Naive thymus-derived CD4-positive, alpha-beta T cell (primary cell): ENCODE measurements around the gene CCDC47. TPM values are rescaled to one million over a fixed set of nuclear protein-coding genes. Genes with fewer than 3 reads are reported as not detected.

Experiments used
- ATAC-seq: fragments of 150-1000 bp; cut with Tn5 transposase; 2 replicates; pipeline ENCODE4 v1.10.0; 2021; ENCODE audit warnings: mild to moderate bottlenecking, moderate library complexity
- CTCF ChIA-PET: fragments of 350-600 bp; sonication (Branson Sonifier 250); formaldehyde crosslinking; loops from one replicate; lab custom pipeline; 2021; ENCODE audit warnings: antibody characterized with exemption; lab: Charles Lee
- POLR2A ChIA-PET: fragments of 350-600 bp; sonication (Branson Sonifier 250); formaldehyde crosslinking; loops from one replicate; lab custom pipeline; 2021; ENCODE audit warnings: antibody characterized with exemption, inconsistent platforms; lab: Charles Lee
- DNase-seq, 9 donors: peaks; one replicate each; pipeline versions ENCODE4 v3.0.0 to v3.0.0-alpha.2; 2020 to 2022; ENCODE audit warnings: mixed read lengths in 1 of 9
- H3K27ac ChIP-seq: one replicate; pipeline ENCODE4 v1.7.0; 2013; ENCODE audit warnings: mild to moderate bottlenecking, low read depth, low read length, moderate library complexity
- H3K27me3 ChIP-seq, 2 donors: one replicate each; pipeline ENCODE4 v1.7.0; 2013; ENCODE audit warnings: low read length in 2 of 2, mild to moderate bottlenecking in 2 of 2, moderate library complexity in 2 of 2; ENCODE audit not compliant: control insufficient read depth in 2 of 2, insufficient read depth in 2 of 2
- H3K36me3 ChIP-seq, 3 experiments: 1 replicate in 2 of 3; 2 replicates in 1 of 3; pipeline ENCODE4 v1.7.0; 2013; ENCODE audit warnings: low read length in 3 of 3, mild to moderate bottlenecking in 3 of 3, moderate library complexity in 1 of 3; ENCODE audit not compliant: insufficient read depth in 3 of 3, control insufficient read depth in 2 of 3
- H3K4me1 ChIP-seq, 2 donors: one replicate each; pipeline ENCODE4 v1.7.0; 2013; ENCODE audit warnings: low read length in 2 of 2, mild to moderate bottlenecking in 2 of 2, moderate library complexity in 1 of 2; ENCODE audit not compliant: control insufficient read depth in 2 of 2, insufficient read depth in 2 of 2
- H3K4me3 ChIP-seq: 2 replicates; pipeline ENCODE4 v1.7.0; 2013; ENCODE audit warnings: mild to moderate bottlenecking, low read length
- H3K9me3 ChIP-seq, 3 experiments: 1 replicate in 2 of 3; 2 replicates in 1 of 3; pipeline ENCODE4 v1.7.0; 2013; ENCODE audit warnings: low read length in 3 of 3; ENCODE audit not compliant: control insufficient read depth in 2 of 3
- H3K27ac Mint-ChIP-seq, 9 donors: one replicate each; pipeline ENCODE4 v1.8.0; 2020 to 2022; ENCODE audit warnings: mixed read lengths in 9 of 9, mild to moderate bottlenecking in 8 of 9, moderate library complexity in 5 of 9, inconsistent platforms in 2 of 9
- H3K27me3 Mint-ChIP-seq, 5 donors: one replicate each; pipeline ENCODE4 v1.8.0; 2021 to 2022; ENCODE audit warnings: mixed read lengths in 5 of 5, mild to moderate bottlenecking in 1 of 5
- H3K36me3 Mint-ChIP-seq, 5 donors: one replicate each; pipeline ENCODE4 v1.8.0; 2020 to 2022; ENCODE audit warnings: mixed read lengths in 5 of 5, mild to moderate bottlenecking in 3 of 5, inconsistent platforms in 1 of 5
- H3K4me1 Mint-ChIP-seq, 7 donors: one replicate each; pipeline ENCODE4 v1.8.0; 2020 to 2022; ENCODE audit warnings: mixed read lengths in 7 of 7, mild to moderate bottlenecking in 3 of 7, inconsistent platforms in 1 of 7
- H3K4me3 Mint-ChIP-seq, 10 donors: one replicate each; pipeline ENCODE4 v1.8.0; 2020 to 2022; ENCODE audit warnings: mild to moderate bottlenecking in 10 of 10, mixed read lengths in 10 of 10, moderate library complexity in 6 of 10, inconsistent platforms in 2 of 10
- H3K9me3 Mint-ChIP-seq, 11 donors: one replicate each; pipeline ENCODE4 v1.8.0; 2020 to 2022; ENCODE audit warnings: mixed read lengths in 11 of 11, mild to moderate bottlenecking in 4 of 11, inconsistent platforms in 1 of 11, moderate library complexity in 1 of 11
- intact Hi-C, 2 donors: fragments of 100-400 bp; cut with micrococcal nuclease; formaldehyde crosslinking; loops; one replicate each; pipeline ENCODE4 v1.15.1; 2023
- polyA plus RNA-seq, 2 donors: library from polyadenylated mRNA; unstranded; fragments of 300-500 nt; fragmentation: Illumina TruSeq; gene quantifications; one replicate each; pipeline ENCODE4 v1.2.3, GENCODE V29; 2021
- total RNA-seq, 6 experiments: library from RNA in 5 of 6; stranded (reverse) in 5 of 6; gene quantifications; 1 replicate in 5 of 6; 2 replicates in 1 of 6; pipeline ENCODE4 v1.2.3 and lab custom pipeline; 2021 to 2026

Gene CCDC47
- total and polyA plus RNA-seq, 7 experiments from 2014 or later: 31.8 to 62.9 (median 34.7) TPM

GRCh38 chr17:63753215-63753614 lies 20.2 kb downstream of the CCDC47 start:
- peak; percentile 71 for ATAC-seq
- ChIA-PET POLR2A (interaction anchor here (0.7 to 2.3 kb wide), 8 partner anchors 11 to 57 kb away, joined by 3 to 9 read pairs (median 6); partner anchors contain the start of genes CCDC47, DDX42 and STRADA), CTCF (no interaction called here)
- H3K36me3 ChIP-seq: peaks cover 9 to 49% (median 15%) of the 10 kb centered on the region in 3 experiments
- no peak overlapping the region for H3K4me3 ChIP-seq
- H3K27ac ChIP-seq: no peak overlapping the region
- DNase-seq: no peak
- Mint-ChIP-seq H3K27ac (peak overlapping the region in 6 of 9 donors; percentile 15 to 83 (median 70)), H3K9me3 (no peaks in the 10 kb centered on the region), H3K4me1 (peaks cover 8 to 20% (median 18%) of the 10 kb centered on the region in 7 donors), H3K36me3 (peaks cover 14 to 38% (median 20%) of the 10 kb centered on the region in 5 donors), H3K27me3 (no peaks in the 10 kb centered on the region), H3K4me3 (no peak overlapping the region)
- H3K9me3 ChIP-seq: no peaks in the 10 kb centered on the region
- no peaks in the 10 kb centered on the region for H3K27me3 ChIP-seq
- H3K4me1 ChIP-seq: peaks cover 0 to 5% of the 10 kb centered on the region in 2 donors
- intact Hi-C loops: no loop called here

DNA sequence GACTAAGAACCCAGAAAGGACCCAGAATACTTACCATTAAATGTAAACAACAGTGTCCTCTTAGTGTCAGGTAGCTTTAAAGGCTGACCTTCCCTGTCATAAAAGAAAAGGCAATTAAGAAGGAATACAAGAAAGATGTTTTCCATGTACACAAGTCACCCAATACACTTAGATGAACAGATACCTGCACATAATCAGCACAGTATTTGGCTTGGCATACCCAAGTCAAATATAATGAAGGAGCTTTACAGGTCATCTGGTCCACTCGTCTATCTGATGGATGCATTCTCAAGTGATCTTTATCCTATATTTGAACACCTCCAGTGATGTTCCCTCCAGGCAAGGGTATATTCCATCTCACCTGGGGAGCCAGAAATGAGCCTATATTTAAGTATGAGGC lies 20.7 kb downstream of the CCDC47 start:
- H3K4me3 ChIP-seq: no peak overlapping the region
- ATAC-seq (no peak), DNase-seq (no peak)
- intact Hi-C loops: loop anchor here (1.0 kb wide), 2 partner anchors 10 to 11 kb away; partner anchors contain the start of gene STRADA (in 1 of the 2)
- H3K4me1 Mint-ChIP-seq: peaks cover 8 to 20% (median 18%) of the 10 kb centered on the region in 7 donors
- peak overlapping the region in 6 of 9 donors; percentile 15 to 83 (median 70) for H3K27ac Mint-ChIP-seq
- no peaks in the 10 kb centered on the region for H3K9me3 ChIP-seq
- H3K27me3 Mint-ChIP-seq: no peaks in the 10 kb centered on the region
- H3K27me3 ChIP-seq: no peaks in the 10 kb centered on the region
- POLR2A ChIA-PET: interaction anchor here (0.6 to 2.3 kb wide), 12 partner anchors 10 to 58 kb away, joined by 3 to 9 read pairs (median 4); partner anchors contain the start of genes CCDC47, DDX42 and STRADA
- H3K9me3 Mint-ChIP-seq: no peaks in the 10 kb centered on the region
- H3K27ac ChIP-seq: no peak overlapping the region
- CTCF ChIA-PET: no interaction called here
- H3K4me1 ChIP-seq: peaks cover 0 to 5% of the 10 kb centered on the region in 2 donors
- H3K4me3 Mint-ChIP-seq: no peak overlapping the region
- peaks cover 9 to 44% (median 15%) of the 10 kb centered on the region in 3 experiments for H3K36me3 ChIP-seq
- H3K36me3 Mint-ChIP-seq: peaks cover 14 to 34% (median 20%) of the 10 kb centered on the region in 5 donors

DNA sequence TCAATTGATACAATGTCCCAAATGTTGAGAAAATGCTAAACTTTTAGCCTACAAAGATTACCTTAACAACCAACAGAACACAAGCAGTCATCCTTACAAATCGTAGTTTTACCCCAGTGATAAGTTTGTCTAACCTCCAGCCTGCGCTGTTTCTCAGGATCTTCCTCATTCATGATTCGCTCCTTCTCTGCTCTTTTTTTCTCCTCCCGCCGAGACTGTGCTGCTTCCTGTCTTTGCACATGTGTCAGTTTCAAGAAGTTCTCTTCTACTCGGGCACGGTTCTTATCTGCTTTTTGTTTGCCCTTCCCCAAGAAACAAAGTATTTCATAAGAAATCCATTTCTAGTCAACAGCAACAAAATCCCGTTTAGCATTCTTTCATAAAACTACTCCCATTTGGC lies 21.6 kb downstream of the CCDC47 start:
- Mint-ChIP-seq H3K4me3 (peak overlapping the region; percentile 9 to 77 (median 62)), H3K4me1 (peaks cover 8 to 21% (median 18%) of the 10 kb centered on the region in 7 donors), H3K9me3 (no peaks in the 10 kb centered on the region), H3K36me3 (peaks cover 14 to 38% (median 20%) of the 10 kb centered on the region in 5 donors), H3K27ac (peak overlapping the region; percentile 16 to 83 (median 76)), H3K27me3 (no peaks in the 10 kb centered on the region)
- Histone ChIP-seq H3K4me3 (no peak overlapping the region), H3K27ac (peak overlapping the region; percentile 67), H3K27me3 (no peaks in the 10 kb centered on the region), H3K9me3 (no peaks in the 10 kb centered on the region), H3K36me3 (peaks cover 9 to 42% (median 14%) of the 10 kb centered on the region in 3 experiments), H3K4me1 (peaks cover 0 to 5% of the 10 kb centered on the region in 2 donors)
- DNase-seq: peak in 7 of 9 donors; percentile 26 to 52 (median 43)
- ChIA-PET CTCF (no interaction called here), POLR2A (interaction anchor here (0.7 to 2.5 kb wide), 11 partner anchors 9 to 130 kb away, joined by 3 to 9 read pairs (median 6); partner anchors contain the start of genes CCDC47, DDX42 and STRADA)
- ATAC-seq: peak; percentile 83
- intact Hi-C loops: loop anchor here (1.0 kb wide), 2 partner anchors 10 to 11 kb away; partner anchors contain the start of gene STRADA (in 1 of the 2)

- ChIA-PET CTCF (interaction anchor here (0.8 to 1.4 kb wide), 6 partner anchors 31 to 89 kb away, joined by 3 to 11 read pairs (median 4); partner anchors contain the start of genes CCDC47 and DDX42), POLR2A (interaction anchor here (0.6 to 9.0 kb wide), 29 partner anchors 10 to 149 kb away, joined by 3 to 129 read pairs (median 5); partner anchors contain the start of genes CCDC47, DDX42, LIMD2 and MAP3K3)
- Mint-ChIP-seq H3K27me3 (no peaks in the 10 kb centered on the region), H3K4me1 (peaks cover 6 to 36% (median 24%) of the 10 kb centered on the region in 7 donors), H3K9me3 (no peaks in the 10 kb centered on the region), H3K36me3 (peaks cover 0 to 10% (median 4%) of the 10 kb centered on the region in 5 donors), H3K27ac (peak within 1 kb of the TSS; percentile 88 to 99 (median 93)), H3K4me3 (peak within 1 kb of the TSS; percentile 83 to 98 (median 89))
- DNase-seq (peak; percentile 95 to 99 (median 98)), ATAC-seq (peak; percentile 97)
- H3K9me3 ChIP-seq: no peaks in the 10 kb centered on the region
- H3K4me1 ChIP-seq: peaks cover 0 to 8% of the 10 kb centered on the region in 2 donors
- peak within 1 kb of the TSS; percentile 74 for H3K4me3 ChIP-seq
- no peaks in the 10 kb centered on the region for H3K27me3 ChIP-seq
- intact Hi-C loops: loop anchor here (1.0 to 2.0 kb wide), 10 partner anchors 11 to 405 kb away; partner anchors contain the start of genes CCDC47 (in 2 of the 2), DCAF7 (in 2 of the 2), FTSJ3 (in 2 of the 2) and MAP3K3 (in 2 of the 2)
- peaks cover 0 to 8% (median 6%) of the 10 kb centered on the region in 3 experiments for H3K36me3 ChIP-seq
- H3K27ac ChIP-seq: peak within 1 kb of the TSS; percentile 96
Measured at GRCh38 chr17:63741408-63742173, 31.8 kb downstream of the CCDC47 start, which contains the start of gene STRADA. TSS of gene STRADA (minus strand) at chr17:63741799. CDS start at chr17:63728369, 13,430 bp downstream.

DNA sequence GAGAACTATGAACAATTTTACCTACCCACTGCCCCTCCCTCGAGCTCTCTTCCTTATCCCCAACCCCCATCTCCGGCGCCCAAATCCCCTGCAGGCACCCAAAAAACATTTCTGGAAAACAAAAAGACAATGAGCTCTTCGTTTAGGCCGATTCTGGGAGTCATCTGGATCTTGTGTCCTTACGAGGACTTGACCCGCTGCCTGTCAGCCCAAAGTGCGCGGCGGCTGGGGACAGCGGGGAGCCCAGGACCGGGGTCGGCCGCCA lies 32.3 kb downstream of the CCDC47 start:
- H3K9me3 Mint-ChIP-seq: no peaks in the 10 kb centered on the region
- H3K4me1 ChIP-seq: peaks cover 0 to 8% of the 10 kb centered on the region in 2 donors
- no peaks in the 10 kb centered on the region for H3K27me3 ChIP-seq
- ATAC-seq (no peak), DNase-seq (no peak)
- ChIA-PET POLR2A (interaction anchor here (0.9 to 9.0 kb wide), 10 partner anchors 11 to 148 kb away, joined by 3 to 129 read pairs (median 5); partner anchors contain the start of genes CCDC47, DDX42, LIMD2 and MAP3K3), CTCF (interaction anchor here (0.8 to 0.9 kb wide), 3 partner anchors 30 to 89 kb away, joined by 3 to 4 read pairs (median 3); no protein-coding TSS in a partner anchor)
- peaks cover 0 to 5% (median 5%) of the 10 kb centered on the region in 3 experiments for H3K36me3 ChIP-seq
- peaks cover 0 to 9% (median 2%) of the 10 kb centered on the region in 5 donors for H3K36me3 Mint-ChIP-seq
- H3K4me3 ChIP-seq: peak overlapping the region; percentile 74
- intact Hi-C loops: loop anchor here (1.0 to 2.0 kb wide), 9 partner anchors 11 to 191 kb away; partner anchors contain the start of genes CCDC47 (in 2 of the 2), DCAF7 (in 2 of the 2), FTSJ3 (in 2 of the 2) and MAP3K3 (in 2 of the 2)
- peaks cover 6 to 36% (median 24%) of the 10 kb centered on the region in 7 donors for H3K4me1 Mint-ChIP-seq
- H3K27me3 Mint-ChIP-seq: no peaks in the 10 kb centered on the region
- H3K4me3 Mint-ChIP-seq: peak overlapping the region; percentile 83 to 98 (median 89)
- no peaks in the 10 kb centered on the region for H3K9me3 ChIP-seq
- H3K27ac Mint-ChIP-seq: peak overlapping the region; percentile 88 to 99 (median 93)
- peak overlapping the region; percentile 96 for H3K27ac ChIP-seq
